ENCODE measurements around the gene RPS6KB2.

DNA sequence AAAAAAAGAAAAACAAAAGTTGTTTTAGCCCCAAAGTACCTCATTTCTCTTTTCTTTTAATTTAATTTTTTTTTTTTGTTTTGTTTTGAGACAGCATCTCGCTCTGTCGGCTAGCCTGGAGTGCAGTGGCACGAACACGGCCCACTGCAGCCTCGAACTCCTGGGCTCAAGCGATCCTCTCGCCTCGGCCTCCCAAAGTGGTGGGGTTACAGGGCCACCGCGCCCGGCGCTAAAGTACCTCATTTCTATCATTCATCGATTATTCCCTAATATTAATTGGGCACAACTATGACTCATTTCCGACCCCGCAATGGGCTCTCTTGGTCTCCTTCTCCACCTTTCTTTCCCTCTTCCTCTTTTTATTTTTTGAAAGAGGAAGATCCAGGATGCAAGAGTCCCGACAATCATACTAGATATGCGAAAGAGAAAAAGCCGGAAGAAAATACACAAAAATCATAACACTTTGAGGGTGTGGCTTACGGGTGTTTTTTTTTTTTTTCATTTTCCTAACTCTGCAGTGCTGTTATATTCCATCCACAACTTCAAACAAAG, 54.1 kb downstream of the RPS6KB2 start:
- TF ChIP-seq POLR2A (IDR thresholded peaks at IDR 0.05) = no peak
- TF ChIP-seq, protein P1, sequence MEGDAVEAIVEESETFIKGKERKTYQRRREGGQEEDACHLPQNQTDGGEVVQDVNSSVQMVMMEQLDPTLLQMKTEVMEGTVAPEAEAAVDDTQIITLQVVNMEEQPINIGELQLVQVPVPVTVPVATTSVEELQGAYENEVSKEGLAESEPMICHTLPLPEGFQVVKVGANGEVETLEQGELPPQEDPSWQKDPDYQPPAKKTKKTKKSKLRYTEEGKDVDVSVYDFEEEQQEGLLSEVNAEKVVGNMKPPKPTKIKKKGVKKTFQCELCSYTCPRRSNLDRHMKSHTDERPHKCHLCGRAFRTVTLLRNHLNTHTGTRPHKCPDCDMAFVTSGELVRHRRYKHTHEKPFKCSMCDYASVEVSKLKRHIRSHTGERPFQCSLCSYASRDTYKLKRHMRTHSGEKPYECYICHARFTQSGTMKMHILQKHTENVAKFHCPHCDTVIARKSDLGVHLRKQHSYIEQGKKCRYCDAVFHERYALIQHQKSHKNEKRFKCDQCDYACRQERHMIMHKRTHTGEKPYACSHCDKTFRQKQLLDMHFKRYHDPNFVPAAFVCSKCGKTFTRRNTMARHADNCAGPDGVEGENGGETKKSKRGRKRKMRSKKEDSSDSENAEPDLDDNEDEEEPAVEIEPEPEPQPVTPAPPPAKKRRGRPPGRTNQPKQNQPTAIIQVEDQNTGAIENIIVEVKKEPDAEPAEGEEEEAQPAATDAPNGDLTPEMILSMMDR (IDR thresholded peaks at IDR 0.05) = no peak
